Measurements from ENCODE around the gene FOSL1. TPM values are rescaled to one million over a fixed set of nuclear protein-coding genes. Genes with fewer than 3 reads are reported as not detected.
"Not testable (repeated sequence)": the region's sequence is repeated elsewhere in the genome, so short reads cannot be mapped to it uniquely, and the experiment has no call there.

Gene FOSL1
- total RNA-seq, 1 donor from 2014 or later = not detected

- peaks cover 12% of the 10 kb centered on the region for H3K9me3 Mint-ChIP-seq (ENCODE audit: unreplicated experiment)
- H3K27me3 Mint-ChIP-seq (ENCODE audit: unreplicated experiment) = peaks cover 10% of the 10 kb centered on the region
- H3K4me1 Mint-ChIP-seq (ENCODE audit: low read depth, unreplicated experiment) = peaks cover 10% of the 10 kb centered on the region
- no peaks in the 10 kb centered on the region for H3K36me3 Mint-ChIP-seq (ENCODE audit: unreplicated experiment)
- no peak overlapping the region for H3K4me3 Mint-ChIP-seq (ENCODE audit: unreplicated experiment)
- H3K27ac Mint-ChIP-seq (ENCODE audit: unreplicated experiment) = no peak overlapping the region
- TF ChIP-seq CTCF (IDR thresholded peaks at IDR 0.05; ENCODE audit: partially characterized antibody, unreplicated experiment) = peak; percentile 66
- DNase-seq = no peak
These were observed 49.1 kb downstream of the FOSL1 start for GRCh38 chr11:65851083-65851579.

DNA sequence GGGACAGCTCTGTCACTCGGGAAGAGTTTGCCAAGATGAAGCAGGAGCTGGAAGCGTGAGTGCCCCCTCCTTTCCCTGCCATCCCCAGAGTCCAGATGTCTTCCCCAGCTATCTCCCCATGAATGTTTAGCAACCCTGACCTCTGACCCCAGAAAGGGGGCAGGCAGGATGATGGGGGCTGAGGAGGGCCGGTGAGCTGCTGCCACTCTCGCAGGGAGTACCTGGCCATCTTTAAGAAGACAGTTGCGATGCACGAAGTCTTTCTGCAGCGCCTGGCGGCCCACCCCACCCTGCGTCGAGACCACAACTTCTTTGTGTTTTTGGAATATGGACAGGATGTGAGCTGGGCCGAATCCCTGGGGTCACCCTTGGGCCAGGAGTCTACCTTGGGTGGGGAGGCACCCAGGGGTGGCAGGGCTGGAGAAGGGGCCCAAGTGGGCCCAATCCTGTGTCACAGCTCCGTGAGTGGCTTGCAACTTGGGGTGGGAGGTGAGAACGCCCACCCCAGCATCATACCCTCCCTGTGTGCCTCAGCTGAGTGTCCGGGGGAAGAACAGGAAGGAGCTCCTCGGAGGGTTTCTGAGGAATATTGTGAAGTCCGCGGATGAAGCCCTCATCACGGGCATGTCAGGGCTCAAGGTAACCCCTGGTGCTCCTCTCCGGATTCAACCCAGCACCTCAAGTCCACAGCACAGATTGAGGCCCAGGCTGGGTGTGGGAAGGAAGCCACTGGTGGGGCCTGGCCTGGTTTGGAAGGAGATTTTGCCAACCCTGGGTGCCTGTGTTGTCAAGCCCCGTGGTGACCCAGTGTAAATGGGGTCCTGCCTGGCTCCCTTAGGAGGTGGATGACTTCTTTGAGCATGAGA, 49.7 kb downstream of the FOSL1 start:
- H3K27ac Mint-ChIP-seq (ENCODE audit: unreplicated experiment) = no peak overlapping the region
- H3K36me3 Mint-ChIP-seq (ENCODE audit: unreplicated experiment) = no peaks in the 10 kb centered on the region
- peaks cover 7% of the 10 kb centered on the region for H3K27me3 Mint-ChIP-seq (ENCODE audit: unreplicated experiment)
- TF ChIP-seq CTCF (IDR thresholded peaks at IDR 0.05; ENCODE audit: partially characterized antibody, unreplicated experiment) = no peak
- H3K4me3 Mint-ChIP-seq (ENCODE audit: unreplicated experiment) = no peak overlapping the region
- DNase-seq = no peak
- H3K4me1 Mint-ChIP-seq (ENCODE audit: low read depth, unreplicated experiment) = peaks cover 6% of the 10 kb centered on the region
- H3K9me3 Mint-ChIP-seq (ENCODE audit: unreplicated experiment) = peaks cover 10% of the 10 kb centered on the region

DNA sequence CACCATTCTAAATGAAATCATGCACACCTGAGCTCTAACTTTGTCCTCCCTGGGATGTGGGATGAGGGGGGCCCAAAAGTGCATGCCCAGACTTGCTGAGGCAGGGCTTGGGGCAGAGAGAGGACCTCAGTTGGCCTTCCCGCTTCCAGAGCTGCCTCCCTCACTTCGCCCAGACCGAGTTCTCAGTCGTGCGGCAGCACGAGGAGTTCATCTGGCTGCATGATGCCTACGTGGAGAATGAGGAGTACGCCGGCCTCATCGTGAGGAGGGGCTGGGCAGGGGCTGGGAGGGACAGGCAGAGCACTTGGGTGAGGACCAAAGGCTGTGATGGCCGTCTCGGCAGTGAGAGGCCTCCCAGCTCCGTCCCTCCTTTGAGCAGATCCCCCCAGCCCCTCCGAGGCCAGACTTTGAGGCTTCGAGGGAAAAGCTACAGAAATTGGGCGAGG, 50.4 kb downstream of the FOSL1 start:
- H3K27me3 Mint-ChIP-seq (ENCODE audit: unreplicated experiment) = peaks cover 8% of the 10 kb centered on the region
- H3K36me3 Mint-ChIP-seq (ENCODE audit: unreplicated experiment) = no peaks in the 10 kb centered on the region
- no peak for DNase-seq
- H3K9me3 Mint-ChIP-seq (ENCODE audit: unreplicated experiment) = peaks cover 10% of the 10 kb centered on the region
- H3K4me1 Mint-ChIP-seq (ENCODE audit: low read depth, unreplicated experiment) = peaks cover 5% of the 10 kb centered on the region
- no peak overlapping the region for H3K27ac Mint-ChIP-seq (ENCODE audit: unreplicated experiment)
- TF ChIP-seq CTCF (IDR thresholded peaks at IDR 0.05; ENCODE audit: partially characterized antibody, unreplicated experiment) = no peak
- H3K4me3 Mint-ChIP-seq (ENCODE audit: unreplicated experiment) = no peak overlapping the region

- H3K27me3 Mint-ChIP-seq (ENCODE audit: unreplicated experiment) = peaks cover 8% of the 10 kb centered on the region
- H3K9me3 Mint-ChIP-seq (ENCODE audit: unreplicated experiment) = peaks cover 10% of the 10 kb centered on the region
- no peak overlapping the region for H3K4me3 Mint-ChIP-seq (ENCODE audit: unreplicated experiment)
- no peak for DNase-seq
- H3K36me3 Mint-ChIP-seq (ENCODE audit: unreplicated experiment) = no peaks in the 10 kb centered on the region
- TF ChIP-seq CTCF (IDR thresholded peaks at IDR 0.05; ENCODE audit: partially characterized antibody, unreplicated experiment) = no peak
- H3K27ac Mint-ChIP-seq (ENCODE audit: unreplicated experiment) = no peak overlapping the region
- H3K4me1 Mint-ChIP-seq (ENCODE audit: low read depth, unreplicated experiment) = peaks cover 1% of the 10 kb centered on the region
These were observed 50.8 kb downstream of the FOSL1 start for GRCh38 chr11:65849366-65849765.

- not testable (repeated sequence) for H3K27me3 Mint-ChIP-seq (ENCODE audit: unreplicated experiment); DNase-seq; H3K9me3 Mint-ChIP-seq (ENCODE audit: unreplicated experiment); H3K27ac Mint-ChIP-seq (ENCODE audit: unreplicated experiment); H3K4me1 Mint-ChIP-seq (ENCODE audit: low read depth, unreplicated experiment); H3K4me3 Mint-ChIP-seq (ENCODE audit: unreplicated experiment); H3K36me3 Mint-ChIP-seq (ENCODE audit: unreplicated experiment)
These were observed 51.5 kb downstream of the FOSL1 start for GRCh38 chr11:65848693-65849092.

Data from glutamatergic neuron (in vitro differentiated cells).